Measurements from ENCODE around the gene HDGFL2.

HDGFL2 gene

DNA sequence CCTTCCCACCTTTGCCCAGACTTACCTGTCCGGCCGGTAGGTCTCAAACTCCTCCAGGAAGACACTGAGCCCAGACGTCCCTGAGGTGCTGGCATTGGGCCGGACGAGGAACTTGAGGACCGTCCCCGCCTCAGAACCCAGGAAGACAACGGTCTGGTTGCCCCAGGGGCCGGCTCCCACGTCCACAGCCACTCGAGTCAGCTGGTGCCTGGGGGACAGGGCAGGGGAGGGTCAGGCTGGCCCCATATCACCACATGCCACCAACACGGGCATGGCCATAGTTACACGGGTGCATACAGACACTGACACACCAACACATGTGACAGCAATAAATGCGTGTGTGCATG, 76.1 kb downstream of the HDGFL2 start:
- DNase-seq (ENCODE audit: low read depth), result no peak
- no peak overlapping the region for H3K4me3 ChIP-seq (ENCODE audit: control insufficient read depth, low read depth, low read length)
- TF ChIP-seq, protein P1, sequence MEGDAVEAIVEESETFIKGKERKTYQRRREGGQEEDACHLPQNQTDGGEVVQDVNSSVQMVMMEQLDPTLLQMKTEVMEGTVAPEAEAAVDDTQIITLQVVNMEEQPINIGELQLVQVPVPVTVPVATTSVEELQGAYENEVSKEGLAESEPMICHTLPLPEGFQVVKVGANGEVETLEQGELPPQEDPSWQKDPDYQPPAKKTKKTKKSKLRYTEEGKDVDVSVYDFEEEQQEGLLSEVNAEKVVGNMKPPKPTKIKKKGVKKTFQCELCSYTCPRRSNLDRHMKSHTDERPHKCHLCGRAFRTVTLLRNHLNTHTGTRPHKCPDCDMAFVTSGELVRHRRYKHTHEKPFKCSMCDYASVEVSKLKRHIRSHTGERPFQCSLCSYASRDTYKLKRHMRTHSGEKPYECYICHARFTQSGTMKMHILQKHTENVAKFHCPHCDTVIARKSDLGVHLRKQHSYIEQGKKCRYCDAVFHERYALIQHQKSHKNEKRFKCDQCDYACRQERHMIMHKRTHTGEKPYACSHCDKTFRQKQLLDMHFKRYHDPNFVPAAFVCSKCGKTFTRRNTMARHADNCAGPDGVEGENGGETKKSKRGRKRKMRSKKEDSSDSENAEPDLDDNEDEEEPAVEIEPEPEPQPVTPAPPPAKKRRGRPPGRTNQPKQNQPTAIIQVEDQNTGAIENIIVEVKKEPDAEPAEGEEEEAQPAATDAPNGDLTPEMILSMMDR (conservative IDR thresholded peaks at IDR 0.05; ENCODE audit: control insufficient read depth, insufficient read depth, low read depth, low read length), result no peak

DNA sequence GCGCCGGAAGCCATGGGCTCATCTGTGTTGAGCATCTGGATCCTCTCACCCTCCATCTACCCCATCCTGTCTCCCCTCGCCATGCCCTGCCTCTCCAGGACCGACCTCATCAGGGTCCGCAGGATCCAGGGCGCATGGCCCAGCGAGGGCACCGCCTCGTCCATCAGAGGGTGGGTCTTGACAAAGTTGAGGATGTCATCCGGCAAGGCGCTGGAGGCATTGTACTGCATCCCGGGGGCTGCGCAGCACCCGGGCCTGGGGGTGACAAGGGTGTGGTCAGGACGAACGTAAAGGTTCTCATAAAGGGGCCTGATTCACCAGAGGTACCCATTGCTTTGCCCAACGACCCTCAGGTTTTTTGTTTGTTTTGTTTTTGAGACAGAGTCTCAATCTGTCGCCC, 77.9 kb downstream of the HDGFL2 start:
- H3K4me3 ChIP-seq (ENCODE audit: control insufficient read depth, low read depth, low read length), result no peak overlapping the region
- DNase-seq (ENCODE audit: low read depth), result no peak
- TF ChIP-seq, protein P1 (conservative IDR thresholded peaks at IDR 0.05; ENCODE audit: control insufficient read depth, insufficient read depth, low read depth, low read length), result no peak

DNA sequence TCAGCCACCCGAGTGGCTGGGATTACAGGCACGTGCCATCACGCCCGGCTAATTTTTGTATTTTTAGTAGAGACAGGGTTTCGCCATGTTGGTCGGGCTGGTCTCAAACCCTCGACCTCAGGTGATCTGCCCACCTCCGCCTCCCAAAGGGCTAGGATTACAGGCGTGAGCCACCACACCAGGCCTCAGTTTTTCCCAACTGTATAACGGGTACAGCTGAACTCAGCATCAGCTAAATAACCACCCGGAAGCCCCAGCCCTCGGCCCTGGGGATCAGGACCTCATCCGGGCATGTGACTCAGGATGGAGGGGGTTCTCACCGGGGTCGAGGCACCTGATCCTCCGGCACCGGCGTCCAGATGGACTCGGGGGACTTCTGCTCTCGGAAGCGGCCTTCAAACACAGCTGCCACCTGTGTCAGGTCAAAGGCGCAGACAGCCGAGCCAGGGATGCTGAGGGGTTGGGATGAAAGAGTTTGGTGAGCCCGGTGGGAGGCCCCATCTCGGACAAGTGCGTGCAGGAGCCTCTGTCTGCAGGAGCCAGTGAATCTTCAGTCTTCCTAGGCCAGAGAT, 78.5 kb downstream of the HDGFL2 start:
- no peak overlapping the region for H3K4me3 ChIP-seq (ENCODE audit: control insufficient read depth, low read depth, low read length)
- TF ChIP-seq, protein P1 (conservative IDR thresholded peaks at IDR 0.05; ENCODE audit: control insufficient read depth, insufficient read depth, low read depth, low read length), result no peak
- DNase-seq (ENCODE audit: low read depth), result no peak

Measured in fibroblast of mammary gland (primary cell).